Activated CD4-positive, alpha-beta T cell treated with anti-CD3 and anti-CD28 coated beads for 48 hours (primary cell): ENCODE measurements around the gene ZC3H13.

Experiments used
- DNase-seq: peaks from one replicate; pipeline ENCODE4 v3.0.0-alpha.2; 2020

ZC3H13 gene

GRCh38 chr13:46052319-46053161, at the start of gene ZC3H13:
ZC3H13 (minus strand) TSS chr13:46052746; CDS start chr13:46045507, 7,239 bp downstream.
- DNase-seq = peak; percentile 94

GRCh38 chr13:46102255-46102605, 49.7 kb upstream of the ZC3H13 start:
- DNase-seq = no peak

GRCh38 chr13:46101484-46102254, 49.1 kb upstream of the ZC3H13 start:
- DNase-seq = no peak

GRCh38 chr13:46101002-46101401, 48.5 kb upstream of the ZC3H13 start:
- no peak for DNase-seq

- DNase-seq = no peak
Observed at GRCh38 chr13:46100191-46100815, 47.8 kb upstream of the ZC3H13 start.

GRCh38 chr13:46097663-46098062, 45.1 kb upstream of the ZC3H13 start:
- DNase-seq = no peak

GRCh38 chr13:46097015-46097414, 44.5 kb upstream of the ZC3H13 start:
- DNase-seq = no peak

- no peak for DNase-seq
Observed at GRCh38 chr13:46094478-46094877, 41.9 kb upstream of the ZC3H13 start.

GRCh38 chr13:46088821-46089562, 36.4 kb upstream of the ZC3H13 start:
- DNase-seq = no peak

- no peak for DNase-seq
Observed at GRCh38 chr13:46087481-46087880, 34.9 kb upstream of the ZC3H13 start.

- DNase-seq = no peak
Observed at GRCh38 chr13:46086985-46087384, 34.4 kb upstream of the ZC3H13 start.

GRCh38 chr13:46086421-46086922, 33.9 kb upstream of the ZC3H13 start:
- no peak for DNase-seq

GRCh38 chr13:46085737-46086136, 33.2 kb upstream of the ZC3H13 start:
- no peak for DNase-seq

GRCh38 chr13:46082324-46082723, 29.8 kb upstream of the ZC3H13 start:
- no peak for DNase-seq

GRCh38 chr13:46079770-46080169, 27.2 kb upstream of the ZC3H13 start:
- DNase-seq = no peak

- DNase-seq = no peak
Observed at GRCh38 chr13:46077265-46077664, 24.7 kb upstream of the ZC3H13 start.

GRCh38 chr13:46076827-46077226, 24.3 kb upstream of the ZC3H13 start:
- no peak for DNase-seq

GRCh38 chr13:46075811-46076210, 23.3 kb upstream of the ZC3H13 start:
- DNase-seq = no peak

GRCh38 chr13:46071590-46072249, 19.2 kb upstream of the ZC3H13 start:
- no peak for DNase-seq

- DNase-seq = no peak
Observed at GRCh38 chr13:46063292-46063691, 10.7 kb upstream of the ZC3H13 start.

- DNase-seq = no peak
Observed at GRCh38 chr13:46062185-46062584, 9.6 kb upstream of the ZC3H13 start.

- DNase-seq = no peak
Observed at GRCh38 chr13:46059405-46059804, 6.9 kb upstream of the ZC3H13 start.
